Measurements from ENCODE around the gene CASKIN2.

GRCh38 chr17:75475144-75475835, 40.0 kb downstream of the CASKIN2 start:
- TF ChIP-seq POLR2A (IDR thresholded peaks at IDR 0.05; ENCODE audit: low read depth, low read length) (no peak), SPI1 (IDR thresholded peaks at IDR 0.05; ENCODE audit: low read depth, low read length) (no peak), POLR2AphosphoS5 (IDR thresholded peaks at IDR 0.05; ENCODE audit: low read depth, low read length) (no peak)

Data from GM12891 (cell line).